Central memory CD4-positive, alpha-beta T cell (primary cell): Measurements from ENCODE around the gene WASHC2A.
"Not testable (repeated sequence)": the region's sequence is repeated elsewhere in the genome, so short reads cannot be mapped to it uniquely, and the experiment has no call there.

Experiments used
- DNase-seq: peaks from one replicate; pipeline ENCODE4 v3.0.0; 2022

WASHC2A gene

GRCh38 chr10:50061548-50061947, 6.2 kb upstream of the WASHC2A start:
- DNase-seq = not testable (repeated sequence)

DNA sequence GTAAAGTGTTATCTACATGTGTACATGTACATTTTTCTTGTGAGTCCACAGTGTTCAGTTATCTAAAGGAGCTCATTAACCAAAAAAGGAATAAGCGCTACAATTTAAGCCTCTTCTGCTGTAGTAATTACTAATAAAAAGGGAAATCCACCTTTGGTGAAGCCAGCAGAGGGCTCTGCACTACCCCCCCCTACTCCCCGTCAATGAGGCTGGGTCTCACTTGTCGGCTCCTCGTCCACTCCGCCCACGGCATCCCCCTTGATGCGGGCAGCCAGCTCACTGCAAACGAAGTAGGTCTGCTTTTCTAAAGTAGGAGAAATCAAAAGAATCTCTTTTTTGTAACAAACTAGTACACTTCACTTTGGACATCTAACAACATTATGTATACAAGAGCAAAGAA, 4.7 kb upstream of the WASHC2A start:
- no peak for DNase-seq

- DNase-seq = not testable (repeated sequence)
Observed at GRCh38 chr10:50068352-50068659, 552 bp downstream of the WASHC2A start.

DNA sequence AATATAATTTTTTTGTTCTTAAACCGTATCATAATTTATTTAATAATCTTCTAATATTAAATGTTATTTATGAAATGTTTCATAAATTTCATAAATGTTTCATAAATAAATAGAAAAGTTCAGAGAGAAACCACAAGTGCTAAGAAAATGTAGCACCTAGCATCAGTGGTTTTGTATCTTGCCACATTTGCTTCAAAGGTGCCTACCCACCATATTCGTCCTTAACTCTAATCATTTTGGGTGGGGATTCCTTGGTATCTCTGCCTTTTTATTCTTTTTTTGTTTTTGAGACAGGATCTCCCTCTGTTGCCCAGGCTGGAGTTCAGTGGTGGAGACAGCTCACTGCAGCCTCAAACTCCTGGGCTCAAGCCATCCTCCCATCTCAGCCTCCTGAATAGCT, 7.4 kb downstream of the WASHC2A start:
- not testable (repeated sequence) for DNase-seq

DNA sequence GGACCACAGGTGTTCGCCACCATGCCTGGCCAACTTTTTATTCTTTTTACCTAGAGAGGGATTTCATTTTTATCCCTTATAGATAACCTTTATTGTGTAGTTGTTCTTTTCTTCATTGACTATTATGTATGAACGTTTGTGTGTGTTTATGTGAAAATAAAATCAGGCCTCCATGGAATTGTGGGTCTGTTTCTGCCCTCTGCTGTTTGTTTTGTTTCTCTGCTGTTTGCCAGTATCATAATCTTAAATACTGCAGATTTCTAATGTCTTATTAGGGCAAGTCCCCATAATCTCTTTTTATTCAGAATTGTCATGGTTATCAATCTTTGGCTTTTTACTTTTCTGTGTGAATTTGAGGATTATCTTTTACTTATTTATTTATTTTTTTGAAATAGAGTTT, 7.8 kb downstream of the WASHC2A start:
- DNase-seq = not testable (repeated sequence)

DNA sequence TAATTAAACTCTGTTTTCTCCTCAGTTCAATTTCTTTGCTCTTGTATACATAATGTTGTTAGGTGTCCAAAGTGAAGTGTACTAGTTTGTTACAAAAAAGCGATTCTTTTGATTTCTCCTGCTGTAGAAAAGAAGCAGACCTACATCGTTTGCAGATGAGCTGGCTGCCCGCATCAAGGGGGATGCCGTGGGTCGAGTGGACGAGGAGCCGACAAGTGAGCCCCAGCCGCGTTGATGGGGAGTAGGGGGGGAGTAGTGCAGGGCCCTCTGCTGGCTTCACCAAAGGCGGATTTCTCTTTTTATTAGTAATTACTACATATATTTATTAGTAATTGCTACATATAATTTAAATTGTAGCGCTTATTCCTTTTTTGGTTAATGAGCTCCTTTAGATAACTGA, 23.6 kb downstream of the WASHC2A start:
- not testable (repeated sequence) for DNase-seq

DNA sequence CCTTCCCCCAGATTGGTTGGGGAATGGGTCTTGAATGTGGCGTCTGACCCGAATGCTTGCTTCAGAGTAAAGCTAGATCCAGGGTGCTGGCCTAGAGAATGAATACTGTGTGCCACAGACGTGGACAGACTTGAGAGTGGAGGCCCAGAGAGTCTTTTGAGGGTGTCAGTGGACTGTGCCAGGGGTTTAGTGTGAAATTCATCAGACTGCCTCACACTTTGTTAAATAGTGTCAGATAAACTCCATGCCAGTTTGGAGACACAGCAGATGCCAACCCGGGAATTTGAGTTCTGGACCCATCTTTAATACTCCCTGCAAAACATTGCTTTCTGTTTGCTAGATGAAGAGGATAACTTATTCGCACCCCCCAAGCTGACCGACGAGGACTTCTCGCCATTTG, 25.2 kb downstream of the WASHC2A start:
- DNase-seq = not testable (repeated sequence)

DNA sequence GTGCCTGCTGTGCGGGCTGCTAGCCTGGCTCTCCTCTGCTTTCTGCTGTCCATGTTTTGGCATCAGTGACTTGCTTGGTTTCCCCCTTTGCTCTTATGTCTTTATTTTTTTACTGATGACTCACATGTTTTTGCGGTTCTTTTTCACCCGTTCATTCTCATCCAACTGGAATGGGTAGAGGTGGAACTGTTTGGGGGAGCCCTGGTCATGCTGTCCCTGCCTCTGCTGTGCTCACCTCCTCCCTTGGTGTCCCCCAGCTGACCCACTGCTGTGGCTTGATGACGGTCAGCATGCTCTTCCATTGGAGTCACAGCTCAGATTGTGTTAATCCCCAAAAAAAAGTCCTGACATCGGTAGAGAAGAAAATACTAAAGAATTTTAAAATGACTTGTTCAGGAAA, 26.9 kb downstream of the WASHC2A start:
- not testable (repeated sequence) for DNase-seq

- not testable (repeated sequence) for DNase-seq
Observed at GRCh38 chr10:50095402-50095801, 27.6 kb downstream of the WASHC2A start.

- DNase-seq = not testable (repeated sequence)
Observed at GRCh38 chr10:50096722-50097121, 29.0 kb downstream of the WASHC2A start.

GRCh38 chr10:50098645-50099044, 30.9 kb downstream of the WASHC2A start:
- DNase-seq = not testable (repeated sequence)

- not testable (repeated sequence) for DNase-seq
Observed at GRCh38 chr10:50101139-50101582, 33.4 kb downstream of the WASHC2A start.

- DNase-seq = not testable (repeated sequence)
Observed at GRCh38 chr10:50101747-50102146, 34.0 kb downstream of the WASHC2A start.

GRCh38 chr10:50102267-50102666, 34.5 kb downstream of the WASHC2A start:
- not testable (repeated sequence) for DNase-seq

DNA sequence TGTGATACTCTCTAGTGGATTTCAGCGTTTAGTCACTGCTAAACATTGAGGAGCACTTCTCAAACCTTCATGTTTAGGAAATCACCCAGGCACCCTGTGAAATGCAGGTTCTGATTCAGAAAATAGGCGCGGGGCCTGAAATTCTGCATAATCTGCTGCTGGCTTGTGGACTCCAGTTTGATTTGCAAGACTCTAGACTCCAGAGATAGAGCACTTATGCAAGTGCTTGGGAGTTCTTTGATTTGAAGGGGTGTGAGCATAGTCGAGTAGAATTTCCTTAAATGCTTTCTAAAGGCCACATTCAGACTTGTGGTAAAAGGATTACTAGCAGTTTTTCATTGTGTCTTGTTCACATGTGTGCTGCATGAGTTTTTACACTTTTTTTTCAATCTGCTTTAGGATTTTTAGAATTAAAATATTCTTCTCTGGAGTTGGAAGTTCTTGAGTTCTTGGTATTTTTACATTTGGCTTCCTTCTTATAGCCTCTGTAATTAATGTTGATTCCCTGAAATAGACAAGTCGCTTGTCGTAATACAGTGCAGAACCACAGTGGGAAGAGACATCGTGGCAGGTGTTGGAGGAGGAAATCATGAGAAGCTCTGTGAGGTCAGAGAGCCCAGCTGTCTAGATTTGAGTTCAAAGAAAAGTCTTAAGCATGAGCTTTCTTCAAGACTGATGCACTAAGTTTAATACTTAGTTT, 41.4 kb downstream of the WASHC2A start:
- not testable (repeated sequence) for DNase-seq

DNA sequence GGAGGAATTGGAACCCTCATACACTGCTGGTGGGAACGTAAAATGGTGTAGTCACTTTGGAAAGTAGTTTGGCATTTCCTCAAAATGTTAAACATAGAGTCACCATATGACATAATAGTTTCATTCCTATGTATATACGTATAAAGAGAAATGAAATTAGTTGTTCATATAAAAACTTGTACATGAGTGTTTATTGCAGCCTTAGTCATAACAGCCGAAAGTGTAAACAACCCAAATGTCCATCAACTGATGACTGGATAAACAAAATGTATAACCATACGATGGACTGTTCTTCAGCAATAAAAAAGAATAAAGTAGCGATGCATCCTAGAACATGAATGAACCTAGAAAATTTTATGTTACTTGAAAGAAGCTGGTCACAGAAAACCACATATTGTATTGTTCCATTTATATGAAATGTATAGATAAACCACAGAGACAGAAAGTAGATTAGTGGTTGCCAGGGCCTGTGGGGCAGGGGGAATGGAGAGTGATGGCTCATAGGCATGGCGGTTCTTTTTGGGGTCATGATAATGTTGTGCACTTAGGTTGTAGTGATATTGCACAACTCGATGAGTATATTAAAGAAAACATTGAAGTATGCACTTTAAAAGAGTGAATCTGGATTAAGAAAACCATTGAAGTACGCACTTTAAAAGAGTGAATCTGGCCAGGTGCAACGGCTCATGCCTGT, 44.8 kb downstream of the WASHC2A start:
- not testable (repeated sequence) for DNase-seq

- not testable (repeated sequence) for DNase-seq
Observed at GRCh38 chr10:50126765-50127164, 59.0 kb downstream of the WASHC2A start.

DNA sequence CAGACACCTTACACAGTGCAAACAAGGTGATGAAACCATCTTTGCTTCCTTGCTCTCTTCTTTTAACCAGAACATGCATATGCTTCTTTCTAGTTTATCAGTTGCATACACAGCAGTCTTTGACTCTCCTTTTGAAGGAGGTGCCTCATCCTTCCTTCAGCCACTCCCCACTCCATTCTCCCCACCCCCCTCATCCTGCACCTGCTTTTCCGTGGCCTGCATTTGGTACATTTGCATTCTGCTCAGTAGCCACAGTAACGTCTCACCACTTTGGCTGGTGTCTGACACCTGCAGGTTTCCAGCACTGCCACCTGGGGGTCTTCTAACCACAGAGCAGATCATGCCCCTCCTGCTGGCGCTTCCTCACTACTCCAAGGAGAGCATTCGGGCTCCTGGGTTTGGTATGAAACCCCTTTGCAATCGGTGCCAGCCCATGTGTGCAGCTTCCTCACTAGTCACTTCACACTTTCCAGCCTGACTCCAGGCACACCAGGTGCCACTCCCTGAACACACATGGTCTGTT, 60.1 kb downstream of the WASHC2A start:
- DNase-seq = not testable (repeated sequence)

DNA sequence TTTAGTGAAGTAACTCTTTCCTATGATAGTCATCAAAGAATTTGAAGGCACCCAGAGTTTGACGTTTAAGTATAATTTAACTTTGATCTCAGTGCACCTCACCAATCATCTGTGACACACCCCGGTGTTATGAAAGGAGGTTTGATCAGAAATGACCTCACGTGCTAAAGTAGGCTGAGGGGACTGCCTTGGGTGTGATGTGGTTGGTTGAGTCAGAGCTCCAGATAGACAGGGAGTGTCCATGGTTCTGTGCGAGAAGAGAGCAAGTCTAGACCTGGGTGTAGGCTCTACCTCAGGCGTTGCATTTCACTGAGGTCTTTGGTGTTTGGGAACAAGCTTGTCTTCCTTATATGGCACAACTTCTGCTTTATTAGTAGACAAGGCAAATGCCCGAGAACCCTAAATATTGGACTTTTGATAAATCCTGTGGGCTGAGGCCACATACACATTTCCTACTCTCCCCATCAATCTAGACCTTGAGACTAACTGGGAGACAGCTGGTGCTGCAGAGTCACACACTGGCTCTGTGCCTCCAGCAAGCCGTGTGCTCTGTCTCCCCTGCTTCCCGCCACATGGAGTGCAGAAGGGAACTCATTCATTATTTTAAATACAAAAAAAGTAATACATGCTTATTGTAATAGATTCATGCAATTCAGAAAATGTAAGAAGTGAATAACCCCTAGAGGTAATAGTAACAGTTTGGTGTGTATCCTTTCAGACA, 63.7 kb downstream of the WASHC2A start:
- not testable (repeated sequence) for DNase-seq

DNA sequence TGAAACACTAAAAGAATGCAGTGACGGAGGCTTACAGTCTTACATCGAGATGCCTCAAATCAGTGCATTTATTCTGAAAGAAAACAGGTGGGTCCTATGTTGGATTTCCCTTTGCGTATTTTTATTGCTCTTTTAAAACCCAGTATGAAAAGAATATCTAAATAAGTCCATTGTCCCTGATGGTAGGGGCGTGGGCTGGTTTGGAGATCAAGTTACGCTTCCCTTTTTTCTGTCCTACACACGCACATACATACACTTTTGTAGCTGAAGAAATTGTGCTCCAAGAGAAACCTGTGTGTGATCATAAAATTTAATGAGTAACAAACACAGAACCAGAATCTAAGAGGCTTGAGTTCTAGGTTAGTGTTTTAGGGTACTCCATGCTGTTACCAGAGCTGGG, 64.6 kb downstream of the WASHC2A start:
- not testable (repeated sequence) for DNase-seq

DNA sequence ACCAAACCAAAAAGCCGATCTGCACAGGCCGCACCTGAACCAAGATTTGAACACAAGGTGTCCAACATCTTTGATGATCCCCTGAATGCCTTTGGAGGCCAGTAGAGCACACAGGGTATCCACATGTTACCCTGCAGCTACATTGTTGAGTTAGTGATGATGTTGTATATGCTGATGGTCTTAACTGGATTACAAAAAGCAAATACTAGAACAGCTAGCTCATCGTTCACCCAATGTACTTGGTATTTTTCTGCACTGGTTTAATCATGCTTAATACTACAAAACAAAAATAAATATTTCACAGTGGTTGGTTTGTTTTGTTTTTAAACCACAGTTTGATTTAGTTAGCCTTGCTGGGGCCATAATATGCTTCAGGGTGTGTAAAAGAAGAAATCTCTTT, 65.1 kb downstream of the WASHC2A start:
- DNase-seq = not testable (repeated sequence)

DNA sequence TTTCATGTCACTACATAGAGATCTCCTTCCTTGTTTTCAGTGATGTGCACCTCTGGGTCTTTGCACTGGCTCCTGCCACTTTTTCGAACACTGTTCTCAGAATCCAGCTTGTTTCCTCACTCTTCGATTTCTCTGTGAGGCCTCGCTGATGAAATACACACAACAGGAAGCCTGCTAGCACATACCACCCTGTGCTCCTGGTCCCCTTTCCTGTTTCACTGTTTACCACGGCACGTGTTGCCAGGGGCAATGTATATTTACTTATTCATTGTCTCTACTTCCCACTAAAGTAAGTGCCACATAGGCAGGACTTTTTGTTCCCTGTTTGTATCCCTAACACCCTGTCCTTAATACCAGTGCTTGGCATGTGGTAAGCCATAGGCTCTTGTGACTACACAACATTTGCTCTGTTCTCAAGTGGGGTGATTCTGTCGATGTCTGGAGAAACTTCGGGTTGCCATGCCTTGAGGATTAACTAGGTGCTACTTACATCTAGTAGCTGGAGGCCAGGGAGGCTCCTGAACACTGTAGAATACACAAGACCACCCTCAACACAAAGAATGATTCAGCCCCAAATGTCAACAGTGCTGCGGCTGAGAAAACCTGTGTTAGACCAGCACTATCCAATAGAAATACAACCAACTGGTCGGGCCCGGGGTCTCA, 75.9 kb downstream of the WASHC2A start:
- not testable (repeated sequence) for DNase-seq

GRCh38 chr10:50145575-50145974, 77.8 kb downstream of the WASHC2A start:
- not testable (repeated sequence) for DNase-seq
